Left ventricle myocardium superior (tissue), 1 donor: ENCODE results near the gene TPTE. TPM values are rescaled to one million over a fixed set of nuclear protein-coding genes. Genes with fewer than 3 reads are reported as not detected.
"Not testable (repeated sequence)": the region's sequence is repeated elsewhere in the genome, so short reads cannot be mapped to it uniquely, and the experiment has no call there.

ENCODE experiments used
- ATAC-seq: fragments of 200-7000 bp; cut with Tn5 transposase; one replicate; pipeline ENCODE4 v1.9.1; 2020; ENCODE audit warnings: mild to moderate bottlenecking, moderate library complexity
- DNase-seq: peaks from one replicate; pipeline ENCODE4 v3.0.0-alpha.2; 2020
- intact Hi-C: fragments of 100-400 bp; cut with micrococcal nuclease; formaldehyde crosslinking; loops from one replicate; pipeline ENCODE4 v1.11.0; 2022
- long read RNA-seq: library from polyadenylated mRNA; unstranded; transcript quantifications from one replicate; pipeline ENCODE4 v2.0.0, GENCODE V29; 2021
- total RNA-seq: library from RNA; stranded (reverse); fragmentation: NEBNext Ultra II Directional; extraction: Animal tissue kit (Norgen Biotek cat#: 25700); gene quantifications from one replicate; pipeline ENCODE4 v1.2.1, GENCODE V29; 2021
- donor health status: DM: no; HTN: yes; CAD: no; lungs with severe emphysema.

The TPTE gene
- not detected for total RNA-seq
- long read RNA-seq = 0 reads

DNA sequence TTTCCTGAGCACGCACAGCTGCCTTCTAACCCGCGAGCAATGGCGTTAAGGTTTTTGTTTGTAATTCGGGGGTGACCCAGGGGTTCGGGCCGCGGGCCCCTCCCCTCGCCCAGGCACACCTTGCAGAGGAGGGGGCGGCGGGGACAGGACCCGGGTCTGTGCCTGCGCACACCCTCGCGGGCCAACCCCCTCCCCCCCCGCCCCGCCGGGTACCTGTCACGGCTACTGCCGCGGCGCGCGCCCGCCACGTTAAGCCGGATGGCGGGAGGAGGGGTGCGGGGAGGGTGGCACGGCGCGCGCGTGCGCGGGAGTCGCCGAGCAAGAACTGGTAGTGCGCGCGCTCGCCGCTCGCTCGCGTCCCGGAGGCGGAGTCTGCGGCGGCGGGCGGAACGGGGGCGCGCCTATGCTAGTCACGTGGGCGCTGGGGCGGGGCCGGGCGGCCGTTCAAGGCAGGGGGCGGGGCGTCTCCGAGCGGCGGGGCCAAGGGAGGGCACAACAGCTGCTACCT lies at the start of gene TPTE:
Gene TPTE (plus strand): TSS at position 493 of the 508 bp plus-strand sequence. CDS start 17,141 bp downstream, outside the sequence.
- no peak for ATAC-seq
- no peak for DNase-seq

DNA sequence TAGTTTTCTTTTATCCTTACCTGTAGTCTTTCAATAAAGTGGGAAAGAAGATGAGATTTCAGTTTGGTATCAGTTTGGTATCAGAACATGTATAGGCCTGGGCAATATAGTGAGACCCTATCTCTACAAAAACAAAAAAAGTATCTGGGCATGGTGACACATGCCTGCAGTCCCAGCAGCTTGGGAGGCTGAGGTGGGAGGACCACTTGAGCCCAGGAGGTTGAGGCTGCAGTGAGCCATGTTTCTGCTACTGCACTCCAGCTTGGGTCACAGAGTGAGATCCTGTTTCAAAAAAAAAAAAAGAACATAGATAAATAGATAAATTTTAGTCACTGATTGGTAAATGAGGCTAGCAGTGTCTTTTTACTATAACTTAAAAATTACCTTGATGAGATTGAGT lies 49.4 kb upstream of the TPTE start:
- DNase-seq, intact Hi-C loops, ATAC-seq: not testable (repeated sequence)

More for the DNA sequence above, at the start of gene TPTE:
- intact Hi-C loops = no loop called here

DNA sequence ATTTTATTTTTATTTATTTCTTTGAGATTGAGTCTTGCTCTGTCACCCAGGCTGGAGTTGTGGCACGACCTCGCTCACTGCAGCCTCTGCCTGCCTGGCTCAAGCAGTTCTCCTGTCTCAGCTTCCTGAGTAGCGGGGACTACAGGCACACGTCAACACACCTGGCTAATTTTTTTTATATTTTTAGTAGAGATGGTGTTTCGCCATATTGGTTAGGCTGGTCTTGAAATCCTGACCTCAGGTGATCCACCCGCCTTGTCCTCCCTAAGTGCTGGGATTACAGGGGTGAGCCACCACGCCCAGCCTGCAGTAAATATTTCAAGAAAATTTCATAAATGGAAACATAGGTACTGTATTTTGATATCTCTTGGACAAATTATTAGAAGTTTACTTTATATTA lies 43.6 kb upstream of the TPTE start:
- ATAC-seq, intact Hi-C loops: not testable (repeated sequence)
- peak; percentile 22 for DNase-seq

DNA sequence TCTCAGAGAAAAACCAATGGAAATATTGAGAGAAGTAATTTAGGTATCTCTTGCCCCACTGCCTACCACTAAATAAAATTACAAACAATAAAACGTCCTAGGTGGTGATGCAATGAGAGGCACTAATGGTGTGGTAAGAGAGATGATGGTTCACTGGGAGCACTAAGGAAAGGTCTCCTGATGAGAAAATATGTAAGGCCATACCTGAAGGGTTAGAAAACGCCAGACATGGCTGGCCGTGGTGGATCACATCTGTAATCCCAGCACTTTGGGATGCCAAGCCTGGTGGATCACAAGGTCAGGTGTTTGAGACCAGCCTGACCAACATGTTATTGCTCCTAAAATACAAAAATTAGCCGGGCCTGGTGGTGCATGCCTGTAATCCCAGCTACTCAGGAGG lies 41.5 kb upstream of the TPTE start:
- ATAC-seq, DNase-seq, intact Hi-C loops: not testable (repeated sequence)

DNA sequence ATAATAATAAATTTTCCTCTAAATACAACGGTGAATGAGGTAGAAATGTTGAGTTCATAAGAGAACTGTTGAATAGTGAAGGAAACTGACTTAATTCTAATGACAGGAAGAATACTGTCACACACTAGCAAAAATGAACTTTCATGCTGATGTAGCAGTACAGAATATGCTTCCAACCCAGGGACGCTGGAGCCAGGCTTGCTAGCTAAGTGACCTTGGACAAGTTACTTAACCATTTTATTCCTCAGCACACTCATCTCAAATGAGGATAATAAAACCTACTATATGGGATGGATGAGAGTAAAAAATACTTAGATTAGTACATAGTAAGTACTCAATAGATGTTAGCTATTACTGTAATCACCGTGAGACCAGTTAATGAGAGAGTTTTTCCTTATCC lies 36.5 kb upstream of the TPTE start:
- intact Hi-C loops, DNase-seq, ATAC-seq: not testable (repeated sequence)

DNA sequence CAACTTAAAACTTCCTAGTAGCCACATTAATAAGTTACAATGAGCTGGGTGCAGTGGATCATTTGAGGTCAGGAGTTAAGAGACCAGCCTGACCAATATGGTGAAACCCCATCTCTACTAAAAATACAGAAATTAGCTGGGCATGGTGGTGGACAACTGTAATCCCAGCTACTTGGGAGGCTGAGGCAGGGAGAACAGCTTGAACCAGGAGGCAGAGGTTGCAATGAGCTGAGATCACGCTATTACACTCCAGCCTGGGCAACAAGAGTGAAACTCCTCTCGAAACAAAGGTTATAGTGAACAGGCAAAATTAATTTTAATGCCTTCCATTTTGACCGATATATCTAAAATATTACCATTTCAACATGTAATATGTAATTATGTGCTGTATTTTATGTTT lies 30.9 kb upstream of the TPTE start:
- DNase-seq, intact Hi-C loops: not testable (repeated sequence)

DNA sequence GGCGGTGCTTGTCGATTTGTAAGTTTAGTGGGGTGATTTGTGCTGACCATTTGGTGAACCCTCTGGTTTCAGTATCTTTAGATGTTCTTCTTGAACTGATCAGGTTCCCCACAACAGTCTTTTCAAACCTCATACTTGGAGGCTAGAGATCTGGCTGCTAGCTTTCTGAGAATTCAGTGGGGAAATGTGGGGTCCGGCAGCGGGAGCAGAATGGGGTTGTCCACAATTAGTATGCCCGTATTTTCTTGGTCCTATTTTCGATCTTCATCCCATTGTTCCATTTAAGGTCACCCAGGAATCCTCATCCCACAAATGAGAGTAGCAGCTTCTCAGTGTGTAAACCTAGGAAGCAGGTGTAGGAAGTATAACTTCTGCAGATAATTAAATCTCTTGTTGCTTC lies 10.3 kb upstream of the TPTE start:
- DNase-seq (no peak), ATAC-seq (no peak)
- intact Hi-C loops = no loop called here

More for the DNA sequence above, 30.9 kb upstream of the TPTE start:
- ATAC-seq = not testable (repeated sequence)

DNA sequence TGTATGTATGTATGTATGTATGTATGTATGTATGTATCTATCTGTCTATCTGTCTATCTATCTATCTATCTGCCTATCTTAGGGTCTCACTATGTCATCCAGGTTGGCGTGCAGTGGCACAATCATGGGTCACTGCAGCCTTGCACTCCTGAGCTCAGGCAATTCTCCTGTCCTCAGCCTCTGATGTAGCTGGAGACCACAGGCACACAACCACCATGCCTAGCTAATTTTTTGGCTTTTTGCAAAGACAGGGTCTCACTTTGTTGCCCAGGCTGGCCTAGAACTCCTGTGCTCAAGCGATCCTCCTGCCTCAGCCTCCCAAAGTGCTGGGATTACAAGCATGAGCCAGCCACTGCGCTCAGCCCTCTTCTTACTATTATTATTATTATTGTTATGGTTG lies 4.5 kb upstream of the TPTE start:
- ATAC-seq, DNase-seq, intact Hi-C loops: not testable (repeated sequence)

DNA sequence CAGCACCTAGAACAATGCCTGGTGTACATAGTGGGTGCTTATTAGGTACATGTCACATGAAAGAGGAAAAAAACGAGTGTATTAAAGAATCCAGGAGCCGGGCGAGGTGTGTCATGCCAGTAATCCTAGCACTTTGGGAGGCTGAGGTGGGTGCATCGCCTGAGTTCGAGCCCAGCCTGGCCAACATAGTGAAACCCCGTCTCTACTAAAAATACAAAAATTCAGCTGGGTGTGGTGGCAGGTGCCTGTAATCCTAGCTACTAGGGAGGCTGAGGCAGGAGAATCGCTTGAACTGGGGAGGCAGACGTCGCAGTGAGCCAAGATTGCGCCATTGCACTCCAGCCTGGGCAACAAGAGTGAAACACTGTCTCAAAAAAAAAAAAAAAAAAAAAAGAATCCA lies 3.5 kb upstream of the TPTE start:
- DNase-seq, ATAC-seq, intact Hi-C loops: not testable (repeated sequence)

DNA sequence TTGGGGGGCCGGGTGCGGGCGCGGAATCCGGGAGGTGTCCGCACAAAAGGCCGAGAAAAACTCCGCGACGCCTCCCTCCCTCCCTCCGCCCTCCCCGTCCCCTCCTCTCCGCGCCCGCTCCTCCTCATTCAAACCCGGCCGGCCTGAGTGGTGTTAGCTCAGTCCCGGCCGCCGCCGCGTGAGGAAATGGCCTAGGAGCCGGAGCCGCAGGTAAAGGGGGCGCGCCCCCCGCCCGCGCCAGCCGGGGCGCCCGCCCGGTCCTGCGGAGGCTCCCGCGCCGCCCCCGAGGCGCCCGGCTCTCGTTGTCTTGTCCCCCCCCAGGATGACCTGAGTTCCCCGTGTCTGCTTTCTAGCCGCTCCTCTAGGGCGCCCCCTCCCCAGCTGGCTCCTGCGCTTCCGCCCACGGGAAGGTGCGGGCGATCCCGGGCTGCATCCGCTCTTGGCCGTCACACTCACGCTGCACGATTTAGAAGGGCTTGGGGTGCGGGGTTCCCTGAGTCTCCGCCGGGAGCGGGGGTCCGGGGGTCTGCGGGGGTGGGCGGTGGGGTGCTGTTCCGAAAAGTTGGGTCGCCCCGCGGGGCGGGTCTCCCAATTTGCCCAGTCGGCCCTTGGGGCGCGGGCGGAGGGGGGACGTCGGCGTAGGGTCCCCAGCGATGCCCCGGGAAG lies 585 bp downstream of the TPTE start:
- ATAC-seq, DNase-seq, intact Hi-C loops: not testable (repeated sequence)

DNA sequence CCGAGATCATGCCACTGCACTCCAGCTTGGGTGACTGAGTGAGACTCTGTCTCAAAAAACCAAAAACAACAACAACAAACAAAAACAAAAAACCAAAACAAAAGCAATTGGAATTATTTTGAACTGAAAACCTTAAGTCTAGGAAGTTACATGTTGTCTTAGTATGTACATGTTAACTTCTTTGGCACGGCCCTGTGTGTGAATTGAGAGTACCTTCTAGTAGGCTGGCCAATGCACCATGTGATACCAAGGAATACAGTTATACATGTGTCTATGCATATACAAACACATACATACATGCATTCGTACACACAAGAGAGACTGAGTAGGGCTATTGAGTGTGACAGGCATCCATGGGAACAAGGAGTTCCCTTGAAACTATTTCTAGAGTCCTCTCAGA lies 18.6 kb downstream of the TPTE start:
- intact Hi-C loops = no loop called here
- ATAC-seq = no peak

DNA sequence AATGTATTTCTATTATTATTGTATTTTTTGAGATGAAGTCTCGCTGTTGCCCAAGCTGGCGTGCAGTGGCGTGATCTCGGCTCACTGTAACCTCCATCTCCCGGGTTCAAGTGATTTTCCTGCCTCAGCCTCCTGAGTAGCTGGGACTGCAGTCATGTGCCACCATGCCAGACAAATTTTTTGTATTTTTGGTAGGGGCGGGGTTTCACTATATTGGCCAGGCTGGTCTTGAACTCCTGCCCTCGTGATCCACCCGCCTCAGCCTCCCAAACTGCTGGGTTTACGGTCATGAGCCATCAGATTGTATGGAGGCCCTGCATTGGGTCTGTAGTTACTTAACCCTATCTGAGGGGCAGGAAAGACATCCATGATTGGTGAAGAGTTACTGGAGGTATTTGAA lies 23.0 kb downstream of the TPTE start:
- ATAC-seq, DNase-seq, intact Hi-C loops: not testable (repeated sequence)

More for the DNA sequence above, 18.6 kb downstream of the TPTE start:
- DNase-seq = no peak

DNA sequence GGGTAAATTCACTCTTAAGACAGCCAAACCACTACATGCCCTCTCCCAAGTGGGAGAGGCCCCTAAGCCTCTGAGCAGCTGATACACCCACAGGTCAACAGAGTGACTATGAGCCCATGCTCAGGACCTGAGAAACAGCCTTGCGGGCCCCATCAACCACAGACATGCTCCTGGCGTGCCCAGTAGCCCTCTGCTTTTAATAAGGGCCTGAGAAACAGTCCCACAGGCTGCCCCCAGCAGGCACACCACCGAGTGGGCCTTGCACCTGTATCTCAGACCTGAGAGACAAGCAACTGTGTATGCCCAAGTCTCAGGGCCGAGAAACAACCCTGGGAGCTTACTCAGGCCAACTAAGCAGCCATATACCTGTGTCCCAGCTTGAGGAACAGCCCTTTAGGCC lies 26.5 kb downstream of the TPTE start:
- ATAC-seq, DNase-seq, intact Hi-C loops: not testable (repeated sequence)

DNA sequence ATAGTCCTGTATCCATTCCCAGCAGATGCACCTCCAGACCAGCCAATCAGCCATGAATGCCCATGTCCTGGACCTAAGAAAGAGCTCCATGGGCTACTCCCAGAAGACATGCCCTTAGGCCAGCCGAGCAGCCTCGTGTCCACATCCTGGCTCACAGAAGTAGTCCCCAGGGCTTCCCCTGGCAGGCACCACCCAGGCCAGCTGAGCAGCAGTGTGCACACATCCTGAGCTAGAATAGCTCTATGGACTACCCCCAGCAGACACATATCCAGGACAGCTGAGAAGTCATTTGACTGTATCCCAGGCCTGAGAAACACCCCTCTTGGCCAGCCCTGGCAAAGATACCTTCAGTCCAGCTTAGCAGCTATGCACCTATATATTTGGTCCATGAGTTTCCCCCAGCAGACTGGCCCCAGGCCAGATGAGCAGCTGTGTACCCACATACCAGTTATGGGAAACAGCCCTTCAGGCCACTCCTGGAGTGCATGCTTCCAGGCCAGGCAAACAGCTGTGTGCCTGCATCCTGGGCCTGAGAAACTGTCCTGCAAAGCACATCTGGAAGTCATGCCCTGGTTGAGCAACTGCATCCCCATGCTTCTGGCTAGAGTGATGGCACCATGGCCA lies 27.1 kb downstream of the TPTE start:
- ATAC-seq, intact Hi-C loops, DNase-seq: not testable (repeated sequence)

DNA sequence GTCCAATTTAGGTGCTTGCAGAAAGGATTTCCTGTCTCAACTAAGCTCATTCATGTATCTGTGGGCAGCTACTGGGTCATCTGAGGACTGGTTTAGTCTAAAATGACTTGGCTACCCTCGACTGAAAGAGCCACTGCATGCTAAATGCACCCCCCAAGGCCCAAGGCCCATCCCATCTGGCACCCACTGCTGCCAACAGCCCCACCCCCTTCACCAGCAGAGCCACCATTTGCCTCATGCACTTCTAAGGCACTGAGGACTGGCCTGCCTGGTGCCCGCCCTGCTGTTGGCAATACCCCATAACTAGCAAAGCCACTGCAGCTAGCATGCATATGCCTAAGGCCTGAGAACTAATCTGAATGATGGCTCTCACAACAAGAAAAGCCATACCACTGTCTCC lies 49.4 kb downstream of the TPTE start:
- intact Hi-C loops, ATAC-seq, DNase-seq: not testable (repeated sequence)

DNA sequence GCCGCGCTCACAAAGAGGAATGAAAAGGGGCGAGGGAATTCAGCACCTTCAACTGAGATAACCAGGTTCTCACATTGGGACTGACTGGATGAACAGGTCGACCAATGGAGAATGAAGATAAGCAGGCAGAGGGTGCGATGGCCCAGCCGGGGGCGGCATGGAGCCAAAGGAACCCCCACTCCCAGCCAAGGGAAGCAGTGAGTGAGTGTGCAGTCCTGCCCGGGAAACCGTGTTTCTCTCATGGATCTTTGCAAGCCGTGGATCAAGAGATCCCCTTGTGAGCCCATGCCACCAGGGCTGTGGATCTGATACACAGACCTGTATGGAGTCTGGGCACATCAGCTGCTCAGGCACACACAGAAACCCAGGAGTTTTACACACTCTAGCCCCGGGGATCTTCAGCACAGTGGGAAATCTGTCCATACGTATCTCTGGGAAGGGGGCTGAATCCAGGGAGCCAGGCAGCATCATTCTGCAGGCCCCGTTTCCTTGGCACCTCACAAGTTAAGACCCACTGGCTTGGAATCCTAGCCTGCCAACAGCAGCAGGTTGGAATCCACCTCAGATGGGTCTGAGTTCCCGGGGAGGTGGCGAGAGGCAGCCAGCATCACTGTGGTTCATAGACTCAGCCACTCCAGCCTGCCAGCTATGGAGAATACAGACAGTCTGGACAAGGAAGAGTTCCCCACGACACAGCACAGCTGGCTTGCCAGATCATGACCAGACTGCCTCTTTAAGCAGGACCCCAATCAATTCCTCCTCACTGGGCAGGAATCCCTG lies 53.3 kb downstream of the TPTE start:
- ATAC-seq, DNase-seq, intact Hi-C loops: not testable (repeated sequence)

DNA sequence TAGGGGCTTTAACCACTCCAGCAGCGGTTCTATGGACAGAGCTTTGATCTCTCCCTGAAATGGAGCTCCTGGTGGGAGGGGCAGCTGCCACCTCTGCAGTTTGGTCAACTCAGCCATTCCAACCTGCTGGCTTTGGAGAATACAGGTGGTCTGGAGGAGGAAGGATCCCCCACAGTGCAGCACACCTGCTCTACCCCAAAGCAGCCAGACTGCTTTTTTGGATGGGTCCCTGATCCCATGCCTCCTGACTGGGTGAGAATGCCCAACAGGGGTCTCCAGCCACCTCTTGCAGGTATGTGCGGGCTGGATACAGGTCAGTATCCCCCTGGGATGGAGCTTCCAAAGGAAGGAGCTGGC lies 53.9 kb downstream of the TPTE start:
- DNase-seq (no peak), ATAC-seq (no peak)
- intact Hi-C loops = no loop called here

DNA sequence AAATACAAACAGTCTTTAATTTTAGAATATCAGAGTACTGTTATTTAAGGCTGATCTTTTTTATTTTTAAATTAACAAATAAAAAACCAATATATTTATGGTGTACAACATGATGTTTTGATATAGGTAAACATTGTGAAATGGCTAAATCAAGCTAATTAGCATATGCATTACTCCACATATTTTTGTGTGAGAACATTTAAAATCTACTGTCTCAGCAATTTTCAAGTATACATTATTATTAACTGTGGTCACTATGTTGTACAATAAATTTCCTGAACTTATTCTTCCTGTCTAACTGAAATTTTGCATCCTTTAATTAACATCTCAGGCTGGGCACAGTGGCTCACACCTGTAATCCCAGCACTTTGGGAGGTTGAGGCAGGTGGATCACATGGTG lies 57.5 kb downstream of the TPTE start:
- ATAC-seq, intact Hi-C loops, DNase-seq: not testable (repeated sequence)

DNA sequence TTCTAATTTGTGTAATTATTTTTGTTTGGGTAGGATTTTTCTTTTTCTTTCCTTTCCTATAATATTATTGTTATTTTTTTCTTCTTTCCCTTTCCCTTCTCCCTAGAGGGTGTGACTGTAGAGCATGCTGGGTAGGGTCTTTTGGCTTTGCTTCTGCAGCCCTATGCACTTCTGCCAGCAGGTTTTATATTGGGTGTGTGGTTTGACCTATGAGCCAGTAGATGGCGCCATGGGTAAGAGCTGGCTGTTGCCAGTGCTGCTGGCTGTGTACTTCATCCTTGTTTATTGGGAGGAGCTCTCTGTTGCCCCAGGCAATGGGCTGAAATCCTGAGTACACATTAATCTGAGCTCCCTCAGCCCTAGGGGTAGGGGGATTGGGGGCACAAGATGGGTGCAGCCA lies 67.7 kb downstream of the TPTE start:
- intact Hi-C loops, DNase-seq, ATAC-seq: not testable (repeated sequence)
